CD4-positive, alpha-beta T cell treated with Interleukin-4 for 1 hour (primary cell): ENCODE data around the gene SCRN1.

Experiments used
- DNase-seq, 2 donors: peaks; one replicate each; pipeline ENCODE4 v3.0.0-alpha.2; 2020 to 2022

SCRN1 gene

GRCh38 chr7:29989257-29989995 lies at the start of gene SCRN1:
TSS of gene SCRN1 (minus strand) at chr7:29989801. CDS start at chr7:29969067, 20,734 bp downstream.
- DNase-seq = peak; percentile 9 to 40

- DNase-seq = no peak
Observed at GRCh38 chr7:30038196-30038980, 48.8 kb upstream of the SCRN1 start.

- no peak for DNase-seq
Observed at GRCh38 chr7:30036220-30036619, 46.6 kb upstream of the SCRN1 start.

- DNase-seq = no peak
Observed at GRCh38 chr7:30034501-30034900, 44.9 kb upstream of the SCRN1 start.

GRCh38 chr7:30032310-30033125 lies 42.9 kb upstream of the SCRN1 start:
- DNase-seq = no peak

- DNase-seq = peak in 1 of 2 donors; percentile 33
Observed at GRCh38 chr7:30029696-30030095, 40.1 kb upstream of the SCRN1 start.

- DNase-seq = peak; percentile 12 to 39
Observed at GRCh38 chr7:30028749-30029635, 39.4 kb upstream of the SCRN1 start.

GRCh38 chr7:30028216-30028748 lies 38.7 kb upstream of the SCRN1 start, which contains the start of gene PLEKHA8:
TSS of gene PLEKHA8 (plus strand) at chr7:30028412. CDS start at chr7:30028763, 351 bp downstream.
- peak; percentile 86 to 92 for DNase-seq

- DNase-seq = no peak
Observed at GRCh38 chr7:30027740-30028215, 38.2 kb upstream of the SCRN1 start.

GRCh38 chr7:30027065-30027456 lies 37.5 kb upstream of the SCRN1 start:
- peak; percentile 27 to 65 for DNase-seq

GRCh38 chr7:30026229-30027064 lies 36.8 kb upstream of the SCRN1 start, which contains the start of gene FKBP14:
TSS of gene FKBP14 (minus strand) at chr7:30026702. CDS start at chr7:30026508, 194 bp downstream.
- peak; percentile 95 for DNase-seq

- DNase-seq = no peak
Observed at GRCh38 chr7:30023524-30023923, 33.9 kb upstream of the SCRN1 start.

GRCh38 chr7:30022991-30023390 lies 33.4 kb upstream of the SCRN1 start:
- no peak for DNase-seq

- DNase-seq = no peak
Observed at GRCh38 chr7:30020535-30020934, 30.9 kb upstream of the SCRN1 start.

GRCh38 chr7:30019960-30020359 lies 30.4 kb upstream of the SCRN1 start:
- DNase-seq = no peak

GRCh38 chr7:30019387-30019786 lies 29.8 kb upstream of the SCRN1 start:
- no peak for DNase-seq

GRCh38 chr7:30018451-30018850 lies 28.9 kb upstream of the SCRN1 start:
- DNase-seq = no peak

GRCh38 chr7:30012757-30013156 lies 23.2 kb upstream of the SCRN1 start:
- DNase-seq = no peak

GRCh38 chr7:30010021-30010420 lies 20.4 kb upstream of the SCRN1 start:
- DNase-seq = no peak

GRCh38 chr7:30005464-30005863 lies 15.9 kb upstream of the SCRN1 start:
- DNase-seq = no peak

GRCh38 chr7:30003098-30003497 lies 13.5 kb upstream of the SCRN1 start:
- no peak for DNase-seq
